GDM1 (cell line): ENCODE data around the gene SKIDA1.
A peak's percentile ranks its signal among the peaks of the same experiment; 100 is the strongest.

ENCODE experiments used
- DNase-seq: peaks from one replicate; lab custom pipeline; 2025; lab: John Stamatoyannopoulos, UW

The SKIDA1 gene

GRCh38 chr10:21529032-21529910, 3.8 kb upstream of the SKIDA1 start:
- DNase-seq: no peak

GRCh38 chr10:21528236-21529031, 3.0 kb upstream of the SKIDA1 start:
- DNase-seq: no peak

GRCh38 chr10:21527598-21528235, 2.2 kb upstream of the SKIDA1 start:
- no peak for DNase-seq

- DNase-seq: peak; percentile 63
Observed at GRCh38 chr10:21526860-21527597, 1.5 kb upstream of the SKIDA1 start.

- peak; percentile 89 for DNase-seq
Observed at GRCh38 chr10:21526188-21526859, 842 bp upstream of the SKIDA1 start.

GRCh38 chr10:21524526-21525366, 736 bp downstream of the SKIDA1 start:
- no peak for DNase-seq

- no peak for DNase-seq
Observed at GRCh38 chr10:21524131-21524525, 1.4 kb downstream of the SKIDA1 start.

GRCh38 chr10:21523557-21524008, 1.9 kb downstream of the SKIDA1 start:
- no peak for DNase-seq

- DNase-seq: no peak
Observed at GRCh38 chr10:21522631-21523406, 2.7 kb downstream of the SKIDA1 start.

GRCh38 chr10:21521751-21522533, 3.5 kb downstream of the SKIDA1 start:
- DNase-seq: no peak

- no peak for DNase-seq
Observed at GRCh38 chr10:21520949-21521348, 4.5 kb downstream of the SKIDA1 start.

GRCh38 chr10:21520509-21520908, 5.0 kb downstream of the SKIDA1 start:
- DNase-seq: no peak

GRCh38 chr10:21519941-21520436, 5.5 kb downstream of the SKIDA1 start:
- DNase-seq: no peak

- no peak for DNase-seq
Observed at GRCh38 chr10:21519397-21519933, 6.0 kb downstream of the SKIDA1 start.

- no peak for DNase-seq
Observed at GRCh38 chr10:21518641-21519396, 6.7 kb downstream of the SKIDA1 start.

GRCh38 chr10:21518149-21518640, 7.3 kb downstream of the SKIDA1 start:
- DNase-seq: no peak
